ENCODE results near the gene RUNDC1. TPM values are rescaled to one million over a fixed set of nuclear protein-coding genes. Genes with fewer than 3 reads are reported as not detected.
"Not testable (repeated sequence)": the region's sequence is repeated elsewhere in the genome, so short reads cannot be mapped to it uniquely, and the experiment has no call there.

RUNDC1 gene
- total RNA-seq, 2 donors from 2014 or later, result 26.7 to 28.5 TPM

DNA sequence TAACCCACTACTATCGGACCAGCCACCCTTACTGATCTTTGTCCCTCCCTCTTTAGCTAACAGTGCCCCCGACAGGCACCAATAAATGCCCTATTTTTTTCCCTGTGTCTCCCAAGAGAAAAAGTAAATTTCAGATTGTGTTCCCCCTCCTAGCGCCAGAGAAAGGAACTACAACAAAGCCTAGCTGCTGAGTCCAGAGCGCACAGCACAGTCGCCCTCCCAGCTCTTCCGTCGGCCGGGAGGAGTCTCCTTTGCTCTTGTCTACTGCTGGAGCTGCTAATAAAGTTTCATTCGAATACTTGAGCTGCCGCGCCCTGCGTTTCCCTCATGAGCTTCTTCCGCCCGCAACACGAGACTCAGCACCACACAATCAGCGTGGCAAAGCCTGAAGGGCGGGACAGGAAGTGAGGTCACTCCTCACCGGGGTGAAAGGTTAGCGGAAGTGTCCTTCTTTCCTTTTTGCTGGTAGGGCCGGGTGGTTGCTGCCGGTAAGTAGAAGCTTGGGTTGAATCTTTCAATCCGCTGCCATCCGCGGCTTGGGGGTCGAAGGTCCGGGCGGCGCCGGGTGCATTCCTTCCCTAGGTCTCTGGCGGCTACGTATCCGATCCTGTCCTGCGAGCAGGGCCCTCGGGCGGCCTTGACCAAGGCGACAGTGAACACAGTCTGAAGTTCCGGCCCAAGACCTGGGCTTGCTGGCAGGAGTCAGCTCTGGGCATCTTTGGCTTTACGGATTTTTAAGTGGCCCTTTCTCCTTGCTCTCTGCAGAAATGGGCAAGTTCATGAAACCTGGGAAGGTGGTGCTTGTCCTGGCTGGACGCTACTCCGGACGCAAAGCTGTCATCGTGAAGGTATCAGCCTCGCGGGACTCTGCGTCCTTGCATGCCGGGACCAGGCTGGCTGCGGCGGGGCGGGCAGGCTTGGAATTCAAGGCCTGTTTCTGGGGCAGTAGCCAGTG is 17.9 kb downstream of the RUNDC1 start, which contains the start of gene RPL27:
Gene RPL27, plus strand, starts transcription at position 436 of the 955 bp plus-strand sequence. Its CDS starts 332 bp downstream, at position 768.
- Histone ChIP-seq H3K27me3 (replicated peaks; ENCODE audit: insufficient read depth) (no peaks in the 10 kb centered on the region), H3K36me3 (peaks cover 0 to 12% of the 10 kb centered on the region in 2 donors), H3K4me3 (peak within 1 kb of the TSS; percentile 56 to 66), H3K9me3 (no peaks in the 10 kb centered on the region), H3K4me1 (replicated peaks) (no peaks in the 10 kb centered on the region), H3K27ac (peak within 1 kb of the TSS; percentile 78 to 81)
- under 1% methylated on average over 49 of the region's 49 CpGs for WGBS
- DNase-seq (ENCODE audit: low spot score), result peak; percentile 99
- TF ChIP-seq, protein P1, sequence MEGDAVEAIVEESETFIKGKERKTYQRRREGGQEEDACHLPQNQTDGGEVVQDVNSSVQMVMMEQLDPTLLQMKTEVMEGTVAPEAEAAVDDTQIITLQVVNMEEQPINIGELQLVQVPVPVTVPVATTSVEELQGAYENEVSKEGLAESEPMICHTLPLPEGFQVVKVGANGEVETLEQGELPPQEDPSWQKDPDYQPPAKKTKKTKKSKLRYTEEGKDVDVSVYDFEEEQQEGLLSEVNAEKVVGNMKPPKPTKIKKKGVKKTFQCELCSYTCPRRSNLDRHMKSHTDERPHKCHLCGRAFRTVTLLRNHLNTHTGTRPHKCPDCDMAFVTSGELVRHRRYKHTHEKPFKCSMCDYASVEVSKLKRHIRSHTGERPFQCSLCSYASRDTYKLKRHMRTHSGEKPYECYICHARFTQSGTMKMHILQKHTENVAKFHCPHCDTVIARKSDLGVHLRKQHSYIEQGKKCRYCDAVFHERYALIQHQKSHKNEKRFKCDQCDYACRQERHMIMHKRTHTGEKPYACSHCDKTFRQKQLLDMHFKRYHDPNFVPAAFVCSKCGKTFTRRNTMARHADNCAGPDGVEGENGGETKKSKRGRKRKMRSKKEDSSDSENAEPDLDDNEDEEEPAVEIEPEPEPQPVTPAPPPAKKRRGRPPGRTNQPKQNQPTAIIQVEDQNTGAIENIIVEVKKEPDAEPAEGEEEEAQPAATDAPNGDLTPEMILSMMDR (IDR thresholded peaks at IDR 0.05), result peak; percentile 80 to 99 (median 94)
- TF ChIP-seq POLR2AphosphoS5 (IDR thresholded peaks at IDR 0.05) (peak; percentile 100), POLR2A (IDR thresholded peaks at IDR 0.05) (peak; percentile 82)
- intact Hi-C loops (cut with DNase I), result loop anchor here (2.0 to 5.0 kb wide), 2 partner anchors 17 to 151 kb away; partner anchors contain the start of genes PTGES3L and RUNDC1

DNA sequence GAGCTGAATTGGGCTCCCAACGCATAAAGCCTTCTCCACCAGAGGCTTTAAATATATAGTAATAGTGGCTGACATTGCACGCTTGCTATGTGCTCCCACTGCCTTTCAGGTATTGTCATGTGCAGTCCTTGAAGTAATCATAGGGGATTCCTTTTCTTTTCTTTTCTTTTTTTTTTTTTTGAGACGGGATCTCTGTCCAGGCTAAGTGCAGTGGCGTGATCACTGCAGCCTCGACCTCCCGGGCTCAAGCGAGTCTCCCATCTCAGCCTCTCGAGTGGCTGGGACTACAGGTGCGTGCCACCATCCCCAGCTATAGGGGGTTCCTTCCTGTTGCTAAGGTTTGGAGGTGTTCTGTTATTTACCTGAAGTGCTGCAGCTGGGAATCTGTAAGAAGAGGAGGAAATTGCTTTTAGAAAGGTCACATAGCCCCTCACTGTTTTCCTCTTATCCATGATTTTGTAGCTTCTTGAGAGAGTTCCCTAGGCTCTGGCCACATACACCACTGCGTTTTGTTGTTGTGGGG is 18.7 kb downstream of the RUNDC1 start:
- intact Hi-C loops (cut with DNase I), result loop anchor here (2.0 to 5.0 kb wide), 2 partner anchors 18 to 152 kb away; partner anchors contain the start of genes PTGES3L and RUNDC1
- peak overlapping the region; percentile 78 to 81 for H3K27ac ChIP-seq
- H3K27me3 ChIP-seq (replicated peaks; ENCODE audit: insufficient read depth), result no peaks in the 10 kb centered on the region
- no peak for DNase-seq (ENCODE audit: low spot score)
- H3K9me3 ChIP-seq, result no peaks in the 10 kb centered on the region
- TF ChIP-seq POLR2AphosphoS5 (IDR thresholded peaks at IDR 0.05), result no peak
- TF ChIP-seq POLR2A (IDR thresholded peaks at IDR 0.05), result no peak
- TF ChIP-seq, protein P1 (IDR thresholded peaks at IDR 0.05), result no peak
- no peaks in the 10 kb centered on the region for H3K4me1 ChIP-seq (replicated peaks)
- H3K36me3 ChIP-seq, result peaks cover 0 to 12% of the 10 kb centered on the region in 2 donors
- peak overlapping the region; percentile 56 to 66 for H3K4me3 ChIP-seq
- WGBS, result 12% methylated on average over 10 of the region's 10 CpGs

DNA sequence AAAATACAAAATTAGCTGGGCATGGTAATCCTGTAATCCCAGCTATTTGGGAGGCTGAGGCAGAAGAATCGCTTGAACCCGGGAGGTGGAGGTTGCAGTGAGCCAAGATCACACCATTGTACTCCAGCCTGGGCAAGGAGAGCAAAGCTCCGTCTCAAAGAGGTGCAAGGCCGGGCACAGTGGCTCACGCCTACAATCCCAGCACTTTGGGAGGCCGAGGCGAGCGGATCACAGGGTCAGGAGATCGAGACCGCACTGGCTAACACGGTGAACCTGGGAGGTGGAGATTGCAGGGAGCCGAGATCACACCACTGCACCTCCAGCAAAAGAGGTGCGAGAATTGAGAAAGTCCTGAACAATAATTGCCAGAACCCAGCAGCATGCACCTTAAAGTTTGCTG is 20.5 kb downstream of the RUNDC1 start:
- H3K27ac ChIP-seq; intact Hi-C loops (cut with DNase I); H3K4me1 ChIP-seq (replicated peaks); H3K9me3 ChIP-seq; H3K4me3 ChIP-seq; DNase-seq (ENCODE audit: low spot score); H3K27me3 ChIP-seq (replicated peaks; ENCODE audit: insufficient read depth): not testable (repeated sequence)
- WGBS, result 90% methylated on average over 13 of the region's 13 CpGs
- peaks cover 0 to 12% of the 10 kb centered on the region in 2 donors for H3K36me3 ChIP-seq

DNA sequence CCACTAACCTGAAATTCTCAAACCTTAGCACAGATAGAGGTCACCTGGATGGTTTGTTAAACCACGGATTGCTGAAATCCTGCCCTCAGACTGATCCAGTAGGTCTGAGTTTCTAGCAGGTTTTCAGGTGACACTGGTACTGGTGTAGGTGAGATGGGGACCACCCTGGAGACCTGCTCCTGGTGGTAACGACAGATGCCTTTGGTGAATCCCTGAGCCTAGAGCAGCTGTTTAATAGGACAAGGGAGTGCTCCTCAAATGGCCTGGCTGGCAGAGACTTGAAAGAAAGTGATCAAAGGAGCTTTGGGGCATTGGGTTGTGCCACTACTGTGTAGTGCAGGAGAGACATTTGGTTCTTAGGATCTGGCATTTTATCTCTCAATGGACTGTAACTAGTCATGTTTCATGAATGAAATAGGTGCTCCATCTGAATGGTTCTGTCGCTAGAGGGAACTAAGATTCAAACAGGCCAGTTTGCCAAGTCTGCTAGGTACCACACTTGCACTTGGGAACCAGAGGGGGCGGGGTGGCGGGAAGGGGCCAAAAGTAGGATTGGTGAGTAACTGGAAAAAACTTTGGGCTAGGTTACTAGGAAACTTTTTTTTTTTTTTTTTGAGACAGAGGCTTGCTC is 23.3 kb downstream of the RUNDC1 start:
- no peaks in the 10 kb centered on the region for H3K9me3 ChIP-seq
- WGBS, result 74% methylated on average over 5 of the region's 5 CpGs
- intact Hi-C loops (cut with DNase I), result no loop called here
- no peaks in the 10 kb centered on the region for H3K27me3 ChIP-seq (replicated peaks; ENCODE audit: insufficient read depth)
- H3K4me1 ChIP-seq (replicated peaks), result no peaks in the 10 kb centered on the region
- no peak for DNase-seq (ENCODE audit: low spot score)
- no peak overlapping the region for H3K27ac ChIP-seq
- no peak for TF ChIP-seq POLR2A (IDR thresholded peaks at IDR 0.05)
- TF ChIP-seq, protein P1 (IDR thresholded peaks at IDR 0.05), result no peak
- TF ChIP-seq POLR2AphosphoS5 (IDR thresholded peaks at IDR 0.05), result no peak
- H3K4me3 ChIP-seq, result no peak overlapping the region
- peaks cover 0 to 12% of the 10 kb centered on the region in 2 donors for H3K36me3 ChIP-seq
